BJ (cell line): ENCODE results near the gene SLIRP. TPM values are rescaled to one million over a fixed set of nuclear protein-coding genes. Genes with fewer than 3 reads are reported as not detected.

Experiments used
- CTCF ChIA-PET: fragments of 350-600 bp; formaldehyde crosslinking; extraction: SDS; loops from one replicate; lab custom pipeline; 2021; ENCODE audit warnings: antibody characterized with exemption, inconsistent platforms; lab: Yijun Ruan, JAX
- POLR2A ChIA-PET: fragments of 300-600 bp; sonication (Branson Sonifier 250); formaldehyde crosslinking; extraction: SDS; loops from one replicate; lab custom pipeline; 2021; ENCODE audit warnings: antibody characterized with exemption; lab: Charles Lee
- DNase-seq: peaks from one replicate; pipeline ENCODE4 v3.0.0-alpha.2; 2011; ENCODE audit warnings: low read depth
- H3K27me3 ChIP-seq: 2 replicates; pipeline ENCODE4 v1.6.0; 2011; ENCODE audit warnings: low read length; ENCODE audit not compliant: control insufficient read depth, insufficient read depth
- H3K36me3 ChIP-seq: 2 replicates; pipeline ENCODE4 v1.5.1; 2011; ENCODE audit warnings: low read length; ENCODE audit not compliant: control insufficient read depth, insufficient read depth
- H3K4me3 ChIP-seq: 2 replicates; pipeline ENCODE4 v1.5.1; 2011; ENCODE audit warnings: low read depth, mild to moderate bottlenecking, control low read depth, low read length
- polyA plus RNA-seq: library from polyadenylated mRNA; depleted of rRNA; stranded (reverse); fragments of >200 nt; gene quantifications from 2 replicates; pipeline ENCODE4 v1.2.3, GENCODE V29; 2011
- TF ChIP-seq, protein P1 (sequence below): IDR thresholded peaks from 2 replicates; pipeline ENCODE4 v1.5.1; 2011; ENCODE audit warnings: low read depth, mild to moderate bottlenecking, control low read depth, inconsistent platforms, low read length, moderate library complexity; ENCODE audit not compliant: insufficient read depth

SLIRP gene
- polyA plus RNA-seq, 1 experiment = 162 TPM

DNA sequence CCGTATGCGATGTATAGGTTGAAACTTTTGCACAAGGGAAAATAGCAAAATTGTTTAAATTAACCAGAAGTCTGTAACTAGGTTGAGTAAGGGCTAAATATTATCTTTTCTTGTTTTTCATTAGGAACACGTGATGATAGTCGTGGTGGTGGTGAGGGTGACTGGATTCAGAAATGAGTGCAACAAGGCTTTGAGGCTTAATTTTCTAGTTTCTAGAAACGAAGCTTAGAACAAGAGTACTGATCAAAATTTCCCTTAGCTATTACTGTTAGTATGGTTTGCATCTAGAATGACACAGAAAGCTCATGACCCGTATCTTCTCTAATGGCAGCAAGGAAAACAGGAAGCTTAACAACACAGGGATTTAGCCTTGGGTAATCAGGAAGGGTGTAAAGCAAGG lies 7.0 kb downstream of the SLIRP start:
- ChIA-PET CTCF (no interaction called here), POLR2A (no interaction called here)
- TF ChIP-seq, protein P1, sequence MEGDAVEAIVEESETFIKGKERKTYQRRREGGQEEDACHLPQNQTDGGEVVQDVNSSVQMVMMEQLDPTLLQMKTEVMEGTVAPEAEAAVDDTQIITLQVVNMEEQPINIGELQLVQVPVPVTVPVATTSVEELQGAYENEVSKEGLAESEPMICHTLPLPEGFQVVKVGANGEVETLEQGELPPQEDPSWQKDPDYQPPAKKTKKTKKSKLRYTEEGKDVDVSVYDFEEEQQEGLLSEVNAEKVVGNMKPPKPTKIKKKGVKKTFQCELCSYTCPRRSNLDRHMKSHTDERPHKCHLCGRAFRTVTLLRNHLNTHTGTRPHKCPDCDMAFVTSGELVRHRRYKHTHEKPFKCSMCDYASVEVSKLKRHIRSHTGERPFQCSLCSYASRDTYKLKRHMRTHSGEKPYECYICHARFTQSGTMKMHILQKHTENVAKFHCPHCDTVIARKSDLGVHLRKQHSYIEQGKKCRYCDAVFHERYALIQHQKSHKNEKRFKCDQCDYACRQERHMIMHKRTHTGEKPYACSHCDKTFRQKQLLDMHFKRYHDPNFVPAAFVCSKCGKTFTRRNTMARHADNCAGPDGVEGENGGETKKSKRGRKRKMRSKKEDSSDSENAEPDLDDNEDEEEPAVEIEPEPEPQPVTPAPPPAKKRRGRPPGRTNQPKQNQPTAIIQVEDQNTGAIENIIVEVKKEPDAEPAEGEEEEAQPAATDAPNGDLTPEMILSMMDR = no peak
- Histone ChIP-seq H3K4me3 (no peak overlapping the region), H3K27me3 (no peaks in the 10 kb centered on the region), H3K36me3 (peaks cover 9% of the 10 kb centered on the region)
- no peak for DNase-seq

DNA sequence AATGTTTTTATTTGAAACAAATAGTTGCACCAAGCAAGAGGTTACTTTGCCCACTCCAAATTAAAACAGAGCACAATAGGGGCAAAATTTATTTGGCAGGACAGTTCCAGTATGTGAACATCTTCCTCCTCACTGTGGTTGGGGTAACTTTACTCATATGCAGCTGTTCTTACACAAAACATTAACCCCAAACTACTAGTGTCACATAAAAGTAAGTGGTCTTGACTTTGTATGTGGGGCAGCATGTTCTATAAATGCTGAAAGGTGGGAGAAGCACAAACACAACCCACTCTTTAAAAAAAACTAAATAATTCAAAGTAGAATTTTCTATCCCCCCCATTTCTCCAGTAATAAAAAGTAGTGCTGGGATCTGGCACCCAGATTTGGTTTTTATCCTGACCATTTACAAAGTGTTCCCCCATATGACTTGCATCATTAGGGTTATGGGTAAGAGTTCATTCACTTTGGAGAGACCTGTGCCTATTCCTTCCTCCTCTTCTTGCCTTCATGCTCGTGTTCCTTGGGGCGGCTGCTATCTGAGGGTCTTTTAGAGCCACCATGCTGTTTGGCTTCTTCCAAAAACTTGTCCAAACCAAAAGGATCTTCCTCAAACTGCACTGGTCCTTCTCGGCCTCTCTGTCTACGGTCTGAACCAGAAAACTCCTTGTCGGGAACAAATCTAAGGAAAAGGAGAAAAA lies 9.9 kb downstream of the SLIRP start:
- POLR2A ChIA-PET = interaction anchor here (0.7 kb wide), 2 partner anchors 15 kb away, joined by 6 to 8 read pairs; no protein-coding TSS in a partner anchor

DNA sequence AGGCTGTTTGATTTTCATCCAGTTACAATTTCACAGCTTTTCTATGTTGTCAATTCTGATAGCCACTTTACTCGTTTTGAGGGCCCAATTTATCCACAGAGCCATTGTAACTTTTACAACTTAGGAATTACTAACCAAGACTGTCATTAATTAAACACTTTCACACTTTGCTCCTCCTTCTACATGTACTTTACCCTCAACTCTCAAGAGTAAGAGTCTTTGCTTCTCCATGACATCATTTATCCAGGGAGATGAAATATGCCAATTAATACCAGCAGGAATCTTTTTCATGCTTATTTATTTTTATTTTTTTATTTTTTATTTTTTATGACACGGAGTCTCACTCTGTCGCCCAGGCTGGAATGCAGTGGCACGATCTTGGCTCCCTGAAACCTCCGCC lies 13.5 kb downstream of the SLIRP start:
- TF ChIP-seq, protein P1 = no peak
- POLR2A ChIA-PET = no interaction called here
- Histone ChIP-seq H3K27me3 (no peaks in the 10 kb centered on the region), H3K36me3 (peaks cover 10% of the 10 kb centered on the region), H3K4me3 (no peak overlapping the region)
- CTCF ChIA-PET = interaction anchor here (0.8 to 1.9 kb wide), 3 partner anchors 10 to 326 kb away, joined by 3 to 6 read pairs (median 3); no protein-coding TSS in a partner anchor
- DNase-seq = no peak

More for the DNA sequence above, 9.9 kb downstream of the SLIRP start:
- H3K27me3 ChIP-seq = no peaks in the 10 kb centered on the region
- no peak overlapping the region for H3K4me3 ChIP-seq
- peaks cover 10% of the 10 kb centered on the region for H3K36me3 ChIP-seq
- DNase-seq = no peak
- CTCF ChIA-PET = no interaction called here
- TF ChIP-seq, protein P1 = no peak

DNA sequence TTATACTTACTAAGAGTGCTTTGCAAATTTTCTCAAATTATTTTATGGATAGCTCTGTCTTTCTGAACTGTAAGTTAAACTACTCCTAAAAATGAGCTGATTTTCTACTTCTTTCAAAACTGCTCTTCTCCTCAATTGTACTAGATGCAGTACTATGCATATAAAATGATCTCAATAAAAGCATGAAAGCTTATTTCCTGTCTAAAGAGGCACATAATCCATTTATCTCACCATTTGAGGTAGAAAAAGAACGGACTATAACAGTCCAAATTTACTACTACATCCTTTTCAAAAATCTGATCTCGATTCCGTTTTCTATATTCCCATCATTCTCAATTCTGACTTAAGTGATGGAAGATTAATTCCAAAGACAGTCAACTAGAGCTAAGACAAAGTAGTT lies 14.4 kb downstream of the SLIRP start:
- no peak for DNase-seq
- ChIA-PET CTCF (no interaction called here), POLR2A (no interaction called here)
- H3K4me3 ChIP-seq = no peak overlapping the region
- no peaks in the 10 kb centered on the region for H3K27me3 ChIP-seq
- H3K36me3 ChIP-seq = peaks cover 9% of the 10 kb centered on the region
- TF ChIP-seq, protein P1 = no peak

DNA sequence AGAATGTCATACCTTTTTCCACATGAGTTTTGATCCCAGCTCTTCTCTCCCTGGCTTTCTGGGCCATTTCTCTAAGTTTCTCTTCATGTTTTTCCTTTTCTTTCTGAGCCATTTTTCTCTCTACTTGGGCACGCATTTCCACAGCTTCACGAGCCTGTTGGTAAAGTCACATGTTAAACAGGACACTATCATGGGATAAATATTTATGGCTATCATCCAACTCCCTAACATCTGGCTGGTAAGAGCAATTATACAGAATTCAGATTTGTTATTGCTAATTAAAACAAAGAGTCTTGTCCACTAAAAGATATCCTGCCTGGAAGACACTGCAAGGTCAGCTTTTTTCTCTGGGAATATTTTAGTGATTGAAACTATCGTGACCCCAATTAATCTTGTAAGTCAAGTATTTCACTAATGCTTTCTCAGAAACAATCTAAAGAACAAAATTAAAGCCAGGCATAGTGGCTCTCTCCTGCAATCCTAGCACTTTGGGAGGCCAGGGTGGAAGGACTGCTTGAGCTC lies 23.1 kb downstream of the SLIRP start:
- ChIA-PET CTCF (interaction anchor here (0.8 to 2.2 kb wide), 2 partner anchors 10 to 273 kb away, joined by 3 to 6 read pairs; partner anchors contain the start of gene AHSA1), POLR2A (no interaction called here)
- Histone ChIP-seq H3K27me3 (no peaks in the 10 kb centered on the region), H3K4me3 (no peak overlapping the region), H3K36me3 (peaks cover 14% of the 10 kb centered on the region)
- DNase-seq = peak; percentile 35
- TF ChIP-seq, protein P1 = no peak
